H9 (cell line): ENCODE results near the gene IL9. TPM values are rescaled to one million over a fixed set of nuclear protein-coding genes. Genes with fewer than 3 reads are reported as not detected.

Source experiments
- DNase-seq: peaks from one replicate; pipeline ENCODE4 v3.0.0-alpha.2; 2017
- H2AFZ ChIP-seq: one replicate; pipeline ENCODE4 v1.6.1; 2013; ENCODE audit warnings: mild to moderate bottlenecking, low read length, control low read depth, moderate library complexity
- H2AK5ac ChIP-seq: 2 replicates; pipeline ENCODE4 v1.6.1; 2013; ENCODE audit warnings: low read length, control low read depth, mixed read lengths; ENCODE audit not compliant: insufficient read length
- H2BK120ac ChIP-seq: one replicate; pipeline ENCODE4 v1.6.1; 2013; ENCODE audit warnings: low read depth, mild to moderate bottlenecking, low read length, control low read depth, inconsistent platforms; ENCODE audit not compliant: poor library complexity, severe bottlenecking
- H2BK12ac ChIP-seq: 2 replicates; pipeline ENCODE4 v1.6.1; 2013; ENCODE audit warnings: low read length, control low read depth, mixed read lengths, low read depth; ENCODE audit not compliant: insufficient read length
- H2BK15ac ChIP-seq: 2 replicates; pipeline ENCODE4 v1.6.1; 2013; ENCODE audit warnings: low read depth, low read length, control low read depth
- H2BK20ac ChIP-seq: one replicate; pipeline ENCODE4 v1.6.1; 2013; ENCODE audit warnings: low read depth, mild to moderate bottlenecking, low read length, control low read depth, inconsistent platforms; ENCODE audit not compliant: poor library complexity, severe bottlenecking
- H2BK5ac ChIP-seq: 2 replicates; pipeline ENCODE4 v1.6.1; 2013; ENCODE audit warnings: low read length, control low read depth, mixed read lengths; ENCODE audit not compliant: insufficient read length
- H3K14ac ChIP-seq: 2 replicates; pipeline ENCODE4 v1.6.1; 2013; ENCODE audit warnings: low read length, control low read depth; ENCODE audit not compliant: insufficient read depth
- H3K18ac ChIP-seq: 2 replicates; pipeline ENCODE4 v1.6.1; 2013; ENCODE audit warnings: low read depth, mild to moderate bottlenecking, mixed read lengths, low read length, control low read depth; ENCODE audit not compliant: insufficient read length
- H3K23ac ChIP-seq: 2 replicates; pipeline ENCODE4 v1.6.1; 2013; ENCODE audit warnings: low read length, control low read depth, mixed read lengths, low read depth; ENCODE audit not compliant: insufficient read length
- H3K23me2 ChIP-seq: 2 replicates; pipeline ENCODE4 v1.6.1; 2013; ENCODE audit warnings: low read depth, mild to moderate bottlenecking, mixed read lengths, low read length, control low read depth; ENCODE audit not compliant: insufficient read length, poor library complexity, severe bottlenecking
- H3K27ac ChIP-seq: 2 replicates; pipeline ENCODE4 v1.5.1; 2013; ENCODE audit warnings: low read length, control low read depth, mixed read lengths, low read depth; ENCODE audit not compliant: insufficient read length
- H3K27me3 ChIP-seq: 2 replicates; pipeline ENCODE4 v1.6.1; 2013; ENCODE audit warnings: low read length, control low read depth, inconsistent platforms; ENCODE audit not compliant: insufficient read depth
- H3K4ac ChIP-seq: 2 replicates; pipeline ENCODE4 v1.6.1; 2013; ENCODE audit warnings: low read depth, mild to moderate bottlenecking, control low read depth, inconsistent platforms, low read length, moderate library complexity
- H3K4me1 ChIP-seq: 2 replicates; pipeline ENCODE4 v1.6.1; 2013; ENCODE audit warnings: low read length, control low read depth, inconsistent platforms; ENCODE audit not compliant: insufficient read depth
- H3K4me2 ChIP-seq: 2 replicates; pipeline ENCODE4 v1.6.1; 2013; ENCODE audit warnings: low read length, control low read depth, mixed read lengths; ENCODE audit not compliant: insufficient read length, insufficient read depth
- H3K56ac ChIP-seq: 2 replicates; pipeline ENCODE4 v1.6.1; 2013; ENCODE audit warnings: low read depth, mild to moderate bottlenecking, mixed read lengths, low read length, control low read depth; ENCODE audit not compliant: insufficient read length
- H3K79me1 ChIP-seq: 2 replicates; pipeline ENCODE4 v1.6.1; 2013; ENCODE audit warnings: low read depth, mild to moderate bottlenecking, moderate library complexity, low read length, control low read depth, inconsistent platforms; ENCODE audit not compliant: insufficient read depth, poor library complexity, severe bottlenecking
- H3K79me2 ChIP-seq: 2 replicates; pipeline ENCODE4 v1.6.1; 2013; ENCODE audit warnings: low read length, control low read depth, inconsistent platforms; ENCODE audit not compliant: insufficient read depth
- H3K9ac ChIP-seq: 2 replicates; pipeline ENCODE4 v1.6.1; 2013; ENCODE audit warnings: low read length, control low read depth, mixed read lengths; ENCODE audit not compliant: insufficient read length; ENCODE audit errors: extremely low read depth
- H3K9me3 ChIP-seq: one replicate; pipeline ENCODE4 v1.6.1; 2013; ENCODE audit warnings: low read depth, low read length, inconsistent platforms; ENCODE audit not compliant: control insufficient read depth
- H3T11ph ChIP-seq: one replicate; pipeline ENCODE4 v1.6.1; 2013; ENCODE audit warnings: mild to moderate bottlenecking, low read length, control low read depth, inconsistent platforms
- H4K20me1 ChIP-seq: one replicate; pipeline ENCODE4 v1.6.1; 2013; ENCODE audit not compliant: control insufficient read depth, insufficient read length, insufficient read depth
- H4K5ac ChIP-seq: 2 replicates; pipeline ENCODE4 v1.6.1; 2013; ENCODE audit warnings: low read depth, mild to moderate bottlenecking, mixed read lengths, low read length, control low read depth; ENCODE audit not compliant: insufficient read length
- H4K8ac ChIP-seq: replicated peaks from 2 replicates; pipeline ENCODE4 v1.6.1; 2013; ENCODE audit warnings: low read length, control low read depth, mixed read lengths, low read depth; ENCODE audit not compliant: insufficient read length
- H4K91ac ChIP-seq: 2 replicates; pipeline ENCODE4 v1.6.1; 2013; ENCODE audit warnings: low read depth, mild to moderate bottlenecking, moderate library complexity, mixed read lengths, low read length, control low read depth; ENCODE audit not compliant: insufficient read length
- H3K27ac Mint-ChIP-seq, 3 experiments: 2 replicates in 2 of 3; 3 replicates in 1 of 3; pipeline ENCODE4 v1.8.0; 2020 to 2021; ENCODE audit warnings: mixed read lengths in 3 of 3, mild to moderate bottlenecking in 1 of 3, moderate library complexity in 1 of 3
- H3K27me3 Mint-ChIP-seq: 2 replicates; pipeline ENCODE4 v1.8.0; 2021; ENCODE audit warnings: low read depth, mild to moderate bottlenecking, moderate library complexity, mixed read lengths
- H3K36me3 Mint-ChIP-seq, 3 experiments: 2 replicates in 2 of 3; 3 replicates in 1 of 3; pipeline ENCODE4 v1.8.0; 2020 to 2021; ENCODE audit warnings: low read depth in 3 of 3, mixed read lengths in 3 of 3; ENCODE audit not compliant: insufficient read depth in 1 of 3
- H3K4me1 Mint-ChIP-seq, 2 experiments: 2 replicates each; pipeline ENCODE4 v1.8.0; 2020; ENCODE audit warnings: mixed read lengths in 2 of 2
- H3K4me3 Mint-ChIP-seq, 2 experiments: 2 replicates in 1 of 2; 3 replicates in 1 of 2; pipeline ENCODE4 v1.8.0; 2020 to 2021; ENCODE audit warnings: mild to moderate bottlenecking in 2 of 2, mixed read lengths in 2 of 2, moderate library complexity in 1 of 2
- H3K9me3 Mint-ChIP-seq, 2 experiments: 2 replicates in 1 of 2; 3 replicates in 1 of 2; pipeline ENCODE4 v1.8.0; 2020; ENCODE audit warnings: mild to moderate bottlenecking in 2 of 2, mixed read lengths in 2 of 2, moderate library complexity in 1 of 2
- CTCF ChIP-seq: fragments of 200-600 bp; sonication (generic); conservative IDR thresholded peaks from 3 replicates; pipeline ENCODE4 v1.8.0; 2021; ENCODE audit warnings: antibody characterized with exemption, mild to moderate bottlenecking
- WGBS: extraction: QIAGEN DNeasy Blood & Tissue Kit; methylation state at CpG from one replicate; pipeline ENCODE4 v1.1.7; 2013; ENCODE audit warnings: missing lambda C conversion rate, low lambda C conversion rate, mixed read lengths; ENCODE audit not compliant: insufficient read length; ENCODE audit errors: extremely low coverage; 5-methylcytosine and 5-hydroxymethylcytosine counted together
- total RNA-seq: library from RNA; stranded (reverse); gene quantifications from 2 replicates; pipeline ENCODE4 v1.2.1, GENCODE V29; 2021

The IL9 gene
- total RNA-seq, 1 experiment from 2014 or later, result not detected

GRCh38 chr5:135886136-135886535 is 9.5 kb downstream of the IL9 start:
- Mint-ChIP-seq H3K9me3 (no peaks in the 10 kb centered on the region), H3K36me3 (no peaks in the 10 kb centered on the region), H3K4me3 (no peak overlapping the region), H3K27me3 (peaks cover 49% of the 10 kb centered on the region), H3K27ac (no peak overlapping the region), H3K4me1 (peaks cover 17 to 18% of the 10 kb centered on the region in 2 experiments)
- no peak overlapping the region for H2BK12ac ChIP-seq
- no peak overlapping the region for H2BK20ac ChIP-seq
- no peak overlapping the region for H2AFZ ChIP-seq
- H3K23me2 ChIP-seq, result peaks cover 4% of the 10 kb centered on the region
- no peak overlapping the region for H3T11ph ChIP-seq
- no peaks in the 10 kb centered on the region for H3K79me1 ChIP-seq
- no peak overlapping the region for H3K9ac ChIP-seq
- H3K14ac ChIP-seq, result no peak overlapping the region
- H4K20me1 ChIP-seq, result no peaks in the 10 kb centered on the region
- H2BK5ac ChIP-seq, result no peak overlapping the region
- H3K4me1 ChIP-seq, result no peaks in the 10 kb centered on the region
- peaks cover 2% of the 10 kb centered on the region; the same call in 1 of the 2 replicates for H3K27me3 ChIP-seq
- no peak overlapping the region for H2AK5ac ChIP-seq
- no peak overlapping the region for H2BK120ac ChIP-seq
- WGBS, result no CpG with 5 or more reads among the region's 4 CpGs
- DNase-seq, result no peak
- no peak overlapping the region for H4K5ac ChIP-seq
- H3K27ac ChIP-seq, result no peak overlapping the region
- H3K79me2 ChIP-seq, result no peaks in the 10 kb centered on the region
- no peak overlapping the region for H3K56ac ChIP-seq
- H4K8ac ChIP-seq, result no peak overlapping the region
- no peak overlapping the region for H2BK15ac ChIP-seq
- no peak overlapping the region for H4K91ac ChIP-seq
- H3K18ac ChIP-seq, result no peak overlapping the region
- no peaks in the 10 kb centered on the region for H3K9me3 ChIP-seq
- no peak for TF ChIP-seq CTCF
- H3K4me2 ChIP-seq, result no peak overlapping the region
- no peak overlapping the region for H3K4ac ChIP-seq
- H3K23ac ChIP-seq, result no peak overlapping the region
